Hepatocyte (in vitro differentiated cells): Measurements from ENCODE around the gene SLC44A1.

Experiments
- CTCF ChIP-seq: fragments of 200-600 bp; sonication (generic); IDR thresholded peaks from 2 replicates; pipeline ENCODE4 v1.5.1; 2016; ENCODE audit warnings: antibody characterized with exemption, mild to moderate bottlenecking; ENCODE audit not compliant: poor library complexity
- EZH2 ChIP-seq: fragments of 200-600 bp; sonication (generic); IDR thresholded peaks from 2 replicates; pipeline ENCODE4 v1.6.1; 2016; ENCODE audit warnings: antibody characterized with exemption, mild to moderate bottlenecking, borderline replicate concordance

GRCh38 chr9:105425816-105426433 lies 181.5 kb downstream of the SLC44A1 start:
- TF ChIP-seq CTCF, result peak; percentile 52
- TF ChIP-seq EZH2, result no peak
